GM19240 (cell line): ENCODE results near the gene VMO1.

Experiments
- DNase-seq: peaks from one replicate; pipeline ENCODE4 v3.0.0; 2011; ENCODE audit warnings: low spot score; ENCODE audit not compliant: insufficient read length

VMO1 gene

GRCh38 chr17:4764595-4764994 lies 21.6 kb downstream of the VMO1 start:
- DNase-seq, result no peak

DNA sequence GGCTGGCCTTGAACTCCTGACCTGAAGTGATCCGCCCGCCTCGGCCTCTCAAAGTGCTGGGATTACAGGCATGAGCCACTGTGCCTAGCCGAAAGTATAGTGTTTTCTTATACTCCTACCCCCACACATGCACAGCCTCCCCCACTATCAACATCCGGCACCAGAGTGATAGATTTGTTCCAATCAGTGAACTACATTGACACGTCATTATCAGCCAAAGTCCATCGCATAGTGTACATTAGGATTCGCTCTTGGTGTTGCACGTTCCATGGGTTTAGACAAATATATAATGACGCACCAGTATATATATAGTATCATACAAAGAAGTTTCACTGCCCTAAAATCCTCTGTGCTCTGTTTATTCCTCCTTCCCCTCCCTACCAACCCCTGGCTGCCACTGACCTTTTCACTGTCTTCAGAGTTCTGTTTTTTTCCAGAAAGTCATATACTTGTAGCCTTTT lies 26.4 kb downstream of the VMO1 start:
- DNase-seq, result no peak

DNA sequence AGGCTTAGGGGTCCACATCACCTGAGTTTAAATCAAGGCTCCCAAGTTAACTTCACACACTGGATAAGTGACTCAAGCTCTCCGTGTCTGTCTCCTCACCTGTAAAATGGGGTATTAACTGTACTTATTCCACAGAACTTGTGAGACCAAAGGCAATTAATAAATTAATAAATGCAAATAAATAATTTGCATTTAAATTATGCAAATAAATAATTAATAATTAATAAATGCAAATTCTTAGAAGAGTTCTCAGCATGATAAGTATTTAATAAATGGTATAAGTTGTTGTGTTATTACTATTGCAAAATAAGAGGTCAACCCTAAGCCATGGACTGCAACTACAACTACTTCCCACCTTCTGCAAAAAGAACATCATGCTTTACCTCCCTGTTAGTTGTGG lies 32.8 kb downstream of the VMO1 start:
- no peak for DNase-seq

GRCh38 chr17:4751932-4752331 lies 34.2 kb downstream of the VMO1 start:
- DNase-seq, result no peak

- DNase-seq, result no peak
Measured at GRCh38 chr17:4750606-4751005, 35.6 kb downstream of the VMO1 start.

- no peak for DNase-seq
Measured at GRCh38 chr17:4748686-4749085, 37.5 kb downstream of the VMO1 start.

DNA sequence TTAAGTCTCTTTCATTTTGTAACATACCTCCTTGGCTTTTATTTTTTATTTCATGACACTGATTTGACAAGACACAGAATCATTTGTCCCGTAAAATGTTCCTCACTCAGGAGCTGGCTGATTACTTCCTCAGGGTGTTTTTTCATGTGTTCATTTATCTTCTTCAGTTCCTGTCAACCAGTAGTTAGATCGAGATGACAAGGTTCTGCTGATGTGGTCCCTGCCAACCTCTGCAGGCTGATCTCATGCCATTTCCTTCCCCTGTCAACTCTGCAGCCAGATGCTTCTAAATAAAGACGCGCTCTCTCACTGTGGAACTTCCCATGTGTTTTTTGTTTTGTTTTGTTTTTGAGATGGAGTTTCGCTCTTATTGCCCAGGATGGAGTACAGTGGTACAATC lies 38.3 kb downstream of the VMO1 start:
- DNase-seq, result no peak

DNA sequence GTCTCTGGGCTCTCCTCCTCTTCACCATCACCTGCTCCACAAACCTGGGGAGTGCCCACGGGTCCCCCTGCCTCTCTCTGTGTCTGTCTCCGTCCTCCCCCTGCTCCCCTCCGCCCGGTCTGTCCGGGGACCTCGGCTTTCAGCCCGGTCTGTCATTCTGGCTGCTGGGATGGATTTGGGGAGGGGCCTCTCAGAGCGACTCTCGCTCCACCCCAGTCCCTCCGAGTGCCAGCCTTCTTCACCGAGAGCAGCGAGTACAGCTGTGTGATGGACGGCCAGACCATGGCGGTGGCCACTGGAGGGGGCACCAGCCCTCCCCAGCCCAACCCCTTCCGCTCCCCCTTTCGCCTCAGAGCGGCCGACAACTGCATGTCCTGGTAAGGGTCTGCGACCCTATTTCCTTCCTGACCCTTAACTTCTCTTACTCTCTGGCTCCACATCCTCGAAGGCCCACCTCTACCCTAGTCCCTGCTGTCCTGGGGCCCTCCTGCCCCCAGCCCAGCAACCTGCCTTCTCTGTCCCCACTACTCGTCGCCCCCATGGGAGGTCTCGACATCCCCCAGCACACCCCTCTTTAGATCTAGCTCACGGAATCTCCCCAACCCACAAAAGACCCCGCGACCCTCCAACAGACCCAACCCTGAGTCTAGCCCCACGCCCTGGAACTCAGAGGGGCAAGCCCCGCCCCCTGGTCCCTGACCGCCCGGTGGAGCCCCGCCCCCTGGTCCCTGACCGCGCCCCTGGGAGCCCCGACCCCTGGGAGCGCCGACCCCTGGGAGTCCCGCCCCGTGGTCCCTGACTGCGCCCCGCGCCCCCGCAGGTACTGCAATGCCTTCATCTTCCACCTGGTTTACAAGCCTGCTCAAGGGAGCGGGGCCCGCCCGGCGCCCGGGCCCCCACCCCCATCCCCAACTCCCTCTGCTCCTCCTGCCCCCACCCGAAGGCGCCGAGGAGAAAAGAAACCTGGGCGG lies 40.9 kb downstream of the VMO1 start:
- DNase-seq, result no peak

DNA sequence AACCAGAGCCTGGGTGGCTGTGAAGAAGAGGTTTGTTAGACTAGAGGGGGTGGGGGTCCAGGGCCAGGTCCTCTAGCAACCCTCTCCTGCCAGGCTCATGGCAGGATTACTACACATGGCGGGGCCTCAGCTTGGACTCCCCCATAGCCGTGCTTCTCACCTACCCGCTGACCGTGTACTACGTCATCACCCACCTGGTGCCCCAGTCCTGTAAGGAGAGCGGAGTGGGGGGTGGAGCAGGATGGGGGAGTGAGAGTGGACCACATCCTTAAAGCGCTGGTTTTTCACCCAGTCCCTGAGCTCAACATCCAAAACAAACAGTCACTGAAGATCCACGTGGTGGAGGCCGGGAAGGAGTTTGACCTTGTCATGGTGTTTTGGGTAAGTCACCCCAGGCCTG lies 42.3 kb downstream of the VMO1 start:
- DNase-seq, result no peak

DNA sequence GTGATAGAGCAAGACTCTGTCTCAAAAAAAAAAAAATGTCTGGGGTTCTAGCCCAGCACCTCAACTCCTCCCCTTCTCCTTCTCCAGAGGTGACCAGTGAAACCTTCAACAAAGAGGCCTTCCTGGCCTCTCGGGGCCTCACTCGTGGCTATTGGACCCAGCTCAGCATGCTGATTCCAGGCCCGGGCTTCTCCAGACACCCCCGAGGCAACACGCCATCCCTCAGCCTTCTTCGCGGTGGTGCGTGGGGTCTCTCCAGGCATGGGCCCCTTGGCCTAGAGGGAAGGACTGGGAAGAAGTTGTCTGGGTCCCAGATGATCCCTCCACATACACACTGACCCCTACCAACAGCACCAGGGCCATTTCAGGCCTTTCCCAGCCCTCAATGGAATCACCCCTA lies 42.9 kb downstream of the VMO1 start:
- no peak for DNase-seq

GRCh38 chr17:4742629-4743028 lies 43.5 kb downstream of the VMO1 start:
- DNase-seq, result no peak

- no peak for DNase-seq
Measured at GRCh38 chr17:4742133-4742532, 44.0 kb downstream of the VMO1 start.

- DNase-seq, result no peak
Measured at GRCh38 chr17:4741544-4741943, 44.6 kb downstream of the VMO1 start.

DNA sequence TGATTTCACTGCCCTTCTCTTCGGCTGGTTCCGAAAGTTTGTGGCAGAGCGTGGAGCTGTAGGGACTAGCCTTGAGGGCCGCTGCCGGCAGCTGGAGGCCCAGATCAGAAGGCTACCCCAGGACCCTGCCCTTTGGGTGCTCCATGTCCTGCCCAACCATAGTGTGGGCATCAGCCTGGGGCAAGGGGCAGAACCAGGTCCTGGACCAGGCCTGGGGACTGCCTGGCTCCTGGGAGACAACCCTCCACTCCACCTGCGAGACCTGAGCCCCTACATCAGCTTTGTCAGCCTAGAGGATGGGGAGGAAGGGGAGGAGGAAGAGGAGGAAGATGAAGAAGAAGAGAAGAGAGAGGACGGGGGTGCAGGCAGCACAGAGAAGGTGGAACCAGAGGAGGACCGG lies 45.6 kb downstream of the VMO1 start:
- no peak for DNase-seq

GRCh38 chr17:4740025-4740351 lies 46.2 kb downstream of the VMO1 start:
- no peak for DNase-seq

DNA sequence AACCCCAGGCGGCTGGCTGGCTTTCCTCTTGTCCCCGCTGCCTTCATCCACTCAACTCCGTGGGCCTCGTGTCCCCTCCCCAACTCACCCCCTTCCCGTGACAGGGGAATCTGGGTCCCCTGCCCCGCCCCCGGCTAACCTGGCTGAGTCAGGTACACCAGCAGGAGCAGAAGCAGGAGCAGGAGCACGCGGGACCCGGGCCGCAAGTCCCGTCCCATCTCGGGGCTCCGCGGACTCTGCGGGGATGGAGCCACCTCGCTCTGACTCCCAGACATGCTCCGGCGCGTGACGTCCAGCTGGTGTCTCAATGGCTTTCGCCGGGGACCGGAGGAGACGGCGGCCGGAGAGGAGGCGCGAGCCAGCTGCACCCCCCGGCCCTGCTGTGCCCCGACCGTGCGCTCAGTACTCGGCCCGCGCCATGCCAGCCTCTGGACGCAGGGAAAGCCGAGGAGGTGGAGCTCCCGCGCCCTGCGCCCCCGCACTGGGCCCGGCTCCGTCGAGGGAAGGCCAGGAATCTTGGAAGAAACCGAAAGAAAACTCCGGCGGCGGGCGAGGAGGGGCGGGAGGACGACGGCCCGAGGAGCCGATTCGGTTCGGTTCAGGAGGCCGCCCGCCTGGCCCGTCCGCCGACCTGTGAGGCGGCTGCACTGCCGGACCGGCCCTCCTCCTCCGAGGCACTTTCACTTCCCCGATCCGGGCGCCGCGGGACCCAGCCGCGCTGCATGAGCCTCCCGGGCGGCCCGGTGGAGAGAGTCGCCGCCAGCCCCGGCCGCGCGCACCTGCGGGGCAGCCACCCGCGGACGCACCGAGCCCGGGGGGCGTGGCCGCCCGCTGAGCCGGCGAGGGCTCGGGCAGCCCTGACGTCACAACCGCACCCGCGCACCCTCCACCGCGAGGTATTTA lies 46.8 kb downstream of the VMO1 start, which contains the start of the genes CXCL16 and ZMYND15:
TSS of gene CXCL16 (minus strand) at position 807 of the 903 bp plus-strand sequence. CDS start at position 218, 589 bp downstream.
TSS of gene ZMYND15 (plus strand) at position 712 of the 903 bp plus-strand sequence. CDS start 716 bp downstream, outside the sequence.
- DNase-seq, result peak; percentile 55

DNA sequence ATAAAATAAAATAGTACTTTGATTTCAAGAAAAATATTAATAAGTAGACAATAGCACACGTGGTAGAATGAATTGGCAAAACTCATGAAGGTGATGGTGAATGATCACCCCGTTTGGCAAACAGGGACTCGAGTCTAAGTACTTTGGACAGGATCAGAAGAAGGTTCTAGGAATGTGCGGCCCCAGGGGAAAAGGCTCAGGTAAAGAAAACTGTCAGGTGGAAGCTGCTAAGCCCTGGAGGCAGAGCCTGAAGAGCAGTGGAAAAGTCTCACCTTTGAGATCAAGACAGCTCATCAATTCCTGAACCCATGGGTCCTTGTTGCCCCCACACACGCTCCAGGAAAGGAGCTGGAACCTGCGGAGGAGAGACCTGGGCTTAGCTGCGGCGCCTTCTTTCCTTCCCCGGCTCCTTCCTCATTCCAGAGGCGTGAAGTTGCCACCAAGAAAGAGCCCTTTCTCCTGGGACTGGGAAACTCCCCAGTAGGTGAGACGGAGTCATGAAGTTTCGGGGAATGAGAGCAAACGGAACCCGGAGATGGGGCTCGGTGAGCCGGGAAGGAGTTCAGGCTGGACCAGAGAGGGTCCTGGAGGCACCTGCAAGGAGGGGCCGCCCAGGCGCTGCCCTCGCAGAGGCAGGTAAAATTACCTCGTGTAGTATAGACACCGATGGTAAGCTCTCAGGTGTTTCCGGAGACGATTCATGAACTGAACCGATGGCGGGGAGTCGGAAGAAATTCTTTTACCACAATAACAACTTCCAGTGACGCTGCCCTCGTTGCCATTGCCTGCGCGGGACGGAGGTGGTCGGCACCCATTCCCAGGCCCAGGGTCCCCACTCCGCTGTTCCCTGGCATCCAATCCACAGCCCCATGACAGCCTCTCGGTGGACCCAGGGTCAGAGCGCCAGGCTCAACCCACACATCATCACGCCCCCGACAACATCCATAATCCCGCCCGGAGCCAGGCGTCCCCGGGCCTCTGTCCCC lies 47.7 kb downstream of the VMO1 start:
- DNase-seq, result no peak

DNA sequence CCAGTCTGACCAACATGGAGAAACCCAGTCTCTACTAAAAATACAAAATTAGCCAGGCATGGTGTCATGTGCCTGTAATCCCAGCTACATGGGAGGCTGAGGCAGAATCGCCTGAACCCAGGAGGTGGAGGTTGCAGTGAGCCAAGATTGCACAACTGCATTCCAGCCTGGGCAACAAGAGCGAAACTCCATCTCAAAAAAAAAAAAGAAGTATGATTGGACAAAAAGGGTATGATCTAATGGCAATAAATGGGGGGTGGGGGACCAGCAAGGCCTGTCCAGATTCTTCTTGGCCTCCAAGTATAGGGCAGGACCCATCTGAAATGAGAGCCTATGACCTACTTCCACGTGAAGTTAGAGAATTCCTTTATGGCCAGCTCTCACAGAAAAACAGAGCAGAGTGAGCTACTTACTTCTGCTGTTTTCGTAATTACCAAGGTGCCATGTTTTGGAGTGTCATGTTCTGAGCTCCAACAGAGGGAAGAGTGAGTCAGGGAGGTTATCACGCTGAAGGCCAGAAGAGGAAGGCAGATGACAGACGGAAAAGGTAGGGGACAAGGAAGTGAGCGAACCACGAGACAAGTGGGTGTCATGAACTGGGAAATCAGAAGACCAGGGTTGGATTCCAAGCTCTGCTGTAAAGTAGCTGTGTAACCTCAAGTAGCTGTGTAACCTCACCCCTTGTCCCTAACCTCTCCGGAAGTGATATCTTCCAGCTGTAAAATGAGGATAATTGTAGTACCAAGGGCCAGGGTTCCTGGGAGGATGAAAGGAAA lies 50.1 kb downstream of the VMO1 start:
- DNase-seq, result no peak
